Mesendoderm (in vitro differentiated cells): Measurements from ENCODE around the gene INTS6.

ENCODE experiments used
- DNase-seq: peaks from one replicate; pipeline ENCODE4 v3.0.0; 2013
- H2AK5ac ChIP-seq: 2 replicates; pipeline ENCODE4 v1.6.1; 2013; ENCODE audit warnings: low read length, inconsistent platforms
- H2BK120ac ChIP-seq: 2 replicates; pipeline ENCODE4 v1.6.1; 2013; ENCODE audit warnings: low read depth, mild to moderate bottlenecking, low read length, moderate library complexity, mixed read lengths
- H2BK15ac ChIP-seq: replicated peaks from 2 replicates; pipeline ENCODE4 v1.6.1; 2013; ENCODE audit warnings: low read depth, mild to moderate bottlenecking, moderate library complexity
- H2BK5ac ChIP-seq: 2 replicates; pipeline ENCODE4 v1.6.1; 2013; ENCODE audit warnings: low read length, inconsistent platforms
- H3K18ac ChIP-seq: 2 replicates; pipeline ENCODE4 v1.6.1; 2013; ENCODE audit warnings: mild to moderate bottlenecking, low read length, mixed read lengths
- H3K23ac ChIP-seq: one replicate; pipeline ENCODE4 v1.6.1; 2013; ENCODE audit warnings: low read length
- H3K27ac ChIP-seq: 2 replicates; pipeline ENCODE4 v1.5.1; 2013; ENCODE audit warnings: low read depth, mild to moderate bottlenecking, inconsistent platforms, low read length, moderate library complexity
- H3K27me3 ChIP-seq: 2 replicates; pipeline ENCODE4 v1.6.1; 2013; ENCODE audit warnings: low read length, control low read depth, mild to moderate bottlenecking, inconsistent platforms; ENCODE audit not compliant: insufficient read depth, poor library complexity
- H3K36me3 ChIP-seq: 2 replicates; pipeline ENCODE4 v1.6.1; 2013; ENCODE audit warnings: low read length, inconsistent platforms; ENCODE audit not compliant: control insufficient read depth, insufficient read depth
- H3K4ac ChIP-seq: one replicate; pipeline ENCODE4 v1.6.1; 2013; ENCODE audit warnings: low read depth, mild to moderate bottlenecking, low read length, moderate library complexity
- H3K4me1 ChIP-seq: 2 replicates; pipeline ENCODE4 v1.6.1; 2013; ENCODE audit warnings: low read depth, low read length, inconsistent platforms; ENCODE audit not compliant: control insufficient read depth
- H3K4me2 ChIP-seq: 2 replicates; pipeline ENCODE4 v1.6.1; 2013; ENCODE audit warnings: low read length
- H3K4me3 ChIP-seq: 2 replicates; pipeline ENCODE4 v1.5.1; 2013; ENCODE audit warnings: mild to moderate bottlenecking, low read length
- H3K56ac ChIP-seq: one replicate; pipeline ENCODE4 v1.6.1; 2013; ENCODE audit warnings: low read length
- H3K79me1 ChIP-seq: 2 replicates; pipeline ENCODE4 v1.6.1; 2013; ENCODE audit warnings: low read length, inconsistent platforms
- H3K79me2 ChIP-seq: 2 replicates; pipeline ENCODE4 v1.6.1; 2013; ENCODE audit warnings: mild to moderate bottlenecking, low read length; ENCODE audit not compliant: control insufficient read depth, insufficient read depth
- H3K9ac ChIP-seq: 2 replicates; pipeline ENCODE4 v1.6.1; 2013; ENCODE audit warnings: low read length, inconsistent platforms
- H4K5ac ChIP-seq: one replicate; pipeline ENCODE4 v1.6.1; 2013; ENCODE audit warnings: low read length
- H4K8ac ChIP-seq: one replicate; pipeline ENCODE4 v1.6.1; 2013; ENCODE audit warnings: low read depth, mild to moderate bottlenecking, control low read depth, low read length, moderate library complexity
- WGBS: extraction: QIAGEN DNeasy Blood & Tissue Kit; methylation state at CpG from one replicate; pipeline ENCODE4 v1.1.7; 2013; ENCODE audit warnings: low lambda C conversion rate, missing lambda C conversion rate; ENCODE audit not compliant: insufficient coverage; ENCODE audit errors: extremely low coverage; 5-methylcytosine and 5-hydroxymethylcytosine counted together

INTS6 gene

GRCh38 chr13:51321836-51322235 lies 131.0 kb downstream of the INTS6 start:
- H4K5ac ChIP-seq = no peak overlapping the region
- no peak overlapping the region for H3K4me2 ChIP-seq
- no peak overlapping the region for H3K4me3 ChIP-seq
- H3K56ac ChIP-seq = no peak overlapping the region
- no peak overlapping the region for H2AK5ac ChIP-seq
- no peak overlapping the region for H4K8ac ChIP-seq
- H2BK15ac ChIP-seq = no peak overlapping the region
- no peak overlapping the region for H3K9ac ChIP-seq
- H3K79me2 ChIP-seq = no peaks in the 10 kb centered on the region
- H3K23ac ChIP-seq = no peak overlapping the region
- WGBS = no CpG with 5 or more reads among the region's 2 CpGs
- H3K36me3 ChIP-seq = no peaks in the 10 kb centered on the region
- H2BK5ac ChIP-seq = no peak overlapping the region
- no peak for DNase-seq
- no peak overlapping the region for H2BK120ac ChIP-seq
- no peaks in the 10 kb centered on the region for H3K4me1 ChIP-seq
- no peak overlapping the region for H3K4ac ChIP-seq
- H3K27ac ChIP-seq = no peak overlapping the region
- H3K18ac ChIP-seq = no peak overlapping the region
- no peaks in the 10 kb centered on the region for H3K79me1 ChIP-seq
- H3K27me3 ChIP-seq = no peaks in the 10 kb centered on the region

DNA sequence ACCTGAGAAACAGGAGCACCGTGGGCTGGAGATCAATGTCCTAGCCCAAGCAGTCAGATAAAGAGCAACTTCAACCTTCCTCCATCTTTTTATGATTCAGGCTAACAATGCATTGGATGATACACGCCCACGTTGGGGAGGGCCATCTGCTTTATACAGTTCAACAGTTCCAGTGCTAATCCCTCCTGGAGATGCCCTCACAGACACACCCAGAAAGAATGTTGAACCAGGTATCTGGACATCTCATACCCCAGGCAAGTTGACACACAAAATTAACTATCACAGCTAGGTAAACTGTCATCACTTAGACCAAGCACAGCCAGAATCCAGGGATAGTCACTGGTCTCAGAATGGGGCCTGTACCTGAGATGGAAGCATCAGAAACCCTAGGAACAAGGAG lies 134.0 kb downstream of the INTS6 start:
- DNase-seq = no peak
- no peak overlapping the region for H3K23ac ChIP-seq
- no peak overlapping the region for H3K56ac ChIP-seq

DNA sequence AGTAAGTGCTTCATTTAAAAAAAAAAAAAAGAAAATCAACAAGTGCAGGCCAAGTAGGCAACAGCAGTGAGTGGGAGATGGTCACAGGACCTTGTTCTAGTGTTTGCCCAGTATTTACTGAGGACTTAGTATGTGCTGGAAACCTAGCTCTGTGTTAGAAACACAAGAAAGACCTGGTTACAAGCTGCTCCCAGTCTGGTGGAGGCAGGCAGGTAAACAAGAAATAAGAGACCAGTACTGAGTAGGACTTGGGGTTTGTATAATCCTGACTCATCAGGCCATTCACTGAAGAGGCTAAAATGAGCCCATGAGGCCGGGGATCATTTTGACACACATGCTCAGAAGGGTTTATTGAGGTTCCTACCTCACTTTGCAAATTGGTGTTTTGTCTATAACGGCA lies 134.8 kb downstream of the INTS6 start:
- Histone ChIP-seq H2BK120ac (no peak overlapping the region), H2AK5ac (no peak overlapping the region), H3K79me2 (no peaks in the 10 kb centered on the region), H2BK15ac (no peak overlapping the region), H4K5ac (no peak overlapping the region), H3K4me3 (no peak overlapping the region), H3K56ac (no peak overlapping the region), H3K4ac (no peak overlapping the region), H3K27me3 (no peaks in the 10 kb centered on the region), H3K23ac (no peak overlapping the region), H3K36me3 (no peaks in the 10 kb centered on the region), H3K4me1 (no peaks in the 10 kb centered on the region), H4K8ac (no peak overlapping the region), H3K4me2 (no peak overlapping the region), H3K27ac (no peak overlapping the region), H3K79me1 (no peaks in the 10 kb centered on the region), H3K9ac (no peak overlapping the region), H2BK5ac (no peak overlapping the region), H3K18ac (no peak overlapping the region)
- DNase-seq = no peak
- WGBS = no CpG with 5 or more reads among the region's 2 CpGs

More for the DNA sequence above, 134.0 kb downstream of the INTS6 start:
- Histone ChIP-seq H3K79me1 (no peaks in the 10 kb centered on the region), H3K4me3 (no peak overlapping the region), H3K27me3 (no peaks in the 10 kb centered on the region), H4K5ac (no peak overlapping the region), H2BK5ac (no peak overlapping the region), H2AK5ac (no peak overlapping the region), H3K4me1 (no peaks in the 10 kb centered on the region), H2BK120ac (no peak overlapping the region), H3K27ac (no peak overlapping the region), H3K4me2 (no peak overlapping the region), H3K9ac (no peak overlapping the region), H3K4ac (no peak overlapping the region), H3K18ac (no peak overlapping the region), H2BK15ac (no peak overlapping the region), H3K36me3 (no peaks in the 10 kb centered on the region), H4K8ac (no peak overlapping the region), H3K79me2 (no peaks in the 10 kb centered on the region)
- no CpG with 5 or more reads among the region's 3 CpGs for WGBS

DNA sequence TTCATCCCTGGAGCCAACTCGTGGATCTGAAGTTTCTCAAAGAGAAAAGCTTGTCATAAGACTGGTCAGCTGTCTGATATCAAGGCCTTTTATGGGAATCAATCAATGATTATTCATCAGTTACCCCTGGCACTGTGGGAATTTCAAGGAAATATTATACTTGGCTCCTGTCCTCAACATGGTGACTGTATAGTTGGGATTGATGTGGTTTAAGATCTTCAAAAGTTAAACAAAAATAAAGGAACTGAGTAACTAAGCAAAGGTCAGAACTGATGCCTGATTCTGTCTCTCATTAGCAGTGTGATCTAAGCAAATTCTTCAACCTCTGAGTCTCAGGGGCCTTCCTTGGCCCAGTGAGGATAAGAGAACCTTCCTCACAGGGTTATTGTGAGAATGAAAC lies 135.6 kb downstream of the INTS6 start:
- no CpG with 5 or more reads among the region's 1 CpG for WGBS
- Histone ChIP-seq H3K27ac (no peak overlapping the region), H3K56ac (no peak overlapping the region)

GRCh38 chr13:51313619-51314018 lies 139.2 kb downstream of the INTS6 start:
- H3K27me3 ChIP-seq = no peaks in the 10 kb centered on the region

More for the DNA sequence above, 135.6 kb downstream of the INTS6 start:
- no peak overlapping the region for H3K4me2 ChIP-seq
- H3K79me2 ChIP-seq = no peaks in the 10 kb centered on the region
- no peak overlapping the region for H3K23ac ChIP-seq
- H2BK15ac ChIP-seq = no peak overlapping the region
- H2AK5ac ChIP-seq = no peak overlapping the region
- H3K27me3 ChIP-seq = no peaks in the 10 kb centered on the region
- no peak overlapping the region for H2BK5ac ChIP-seq
- no peak overlapping the region for H3K18ac ChIP-seq
- DNase-seq = no peak
- no peak overlapping the region for H3K4me3 ChIP-seq
- no peaks in the 10 kb centered on the region for H3K4me1 ChIP-seq
- H4K8ac ChIP-seq = no peak overlapping the region
- no peak overlapping the region for H3K9ac ChIP-seq
- no peaks in the 10 kb centered on the region for H3K36me3 ChIP-seq
- H4K5ac ChIP-seq = no peak overlapping the region
- H3K79me1 ChIP-seq = no peaks in the 10 kb centered on the region
- no peak overlapping the region for H3K4ac ChIP-seq
- H2BK120ac ChIP-seq = no peak overlapping the region

GRCh38 chr13:51311957-51312520 lies 140.8 kb downstream of the INTS6 start:
- no peak overlapping the region for H3K23ac ChIP-seq
- H3K4me2 ChIP-seq = no peak overlapping the region
- no peak overlapping the region for H3K56ac ChIP-seq
- no peak overlapping the region for H4K8ac ChIP-seq
- H3K18ac ChIP-seq = no peak overlapping the region
- H4K5ac ChIP-seq = no peak overlapping the region
- H3K9ac ChIP-seq = no peak overlapping the region
- H2BK120ac ChIP-seq = no peak overlapping the region
- H3K27ac ChIP-seq = no peak overlapping the region
- no peak overlapping the region for H3K4ac ChIP-seq
- DNase-seq = no peak
- WGBS = no CpG with 5 or more reads among the region's 5 CpGs
- H2BK5ac ChIP-seq = no peak overlapping the region
- H3K4me3 ChIP-seq = no peak overlapping the region
- no peaks in the 10 kb centered on the region for H3K4me1 ChIP-seq
- H2AK5ac ChIP-seq = no peak overlapping the region
- H3K27me3 ChIP-seq = no peaks in the 10 kb centered on the region
- H3K79me2 ChIP-seq = no peaks in the 10 kb centered on the region
- H3K79me1 ChIP-seq = no peaks in the 10 kb centered on the region
- no peak overlapping the region for H2BK15ac ChIP-seq
- no peaks in the 10 kb centered on the region for H3K36me3 ChIP-seq

More at GRCh38 chr13:51313619-51314018, 139.2 kb downstream of the INTS6 start:
- Histone ChIP-seq H3K27ac (no peak overlapping the region), H2BK5ac (no peak overlapping the region), H3K4me1 (no peaks in the 10 kb centered on the region), H3K23ac (no peak overlapping the region), H2BK120ac (no peak overlapping the region), H3K9ac (no peak overlapping the region), H3K18ac (no peak overlapping the region), H4K8ac (no peak overlapping the region), H3K4me2 (no peak overlapping the region), H2BK15ac (no peak overlapping the region), H3K56ac (no peak overlapping the region), H4K5ac (no peak overlapping the region), H2AK5ac (no peak overlapping the region), H3K4me3 (no peak overlapping the region), H3K79me2 (no peaks in the 10 kb centered on the region), H3K79me1 (no peaks in the 10 kb centered on the region), H3K4ac (no peak overlapping the region), H3K36me3 (no peaks in the 10 kb centered on the region)
- no peak for DNase-seq
- no CpG with 5 or more reads among the region's 1 CpG for whole genome bisulfite sequencing
